Parathyroid adenoma (tissue), 2 donors: Measurements from ENCODE around the gene COMMD1.
"Not testable (repeated sequence)": the region's sequence is repeated elsewhere in the genome, so short reads cannot be mapped to it uniquely, and the experiment has no call there.

Source experiments
- H2AFZ ChIP-seq: fragments of 300-600 bp; sonication (generic); one replicate; pipeline ENCODE4 v1.7.0; 2017; ENCODE audit warnings: antibody characterized with exemption, mild to moderate bottlenecking
- H3K27ac ChIP-seq: fragments of 300-600 bp; sonication (generic); one replicate; pipeline ENCODE4 v1.7.0; 2017
- H3K27me3 ChIP-seq: fragments of 300-600 bp; sonication (generic); one replicate; pipeline ENCODE4 v1.7.0; 2017; ENCODE audit warnings: low read length; ENCODE audit not compliant: control insufficient read depth, insufficient read depth
- H3K36me3 ChIP-seq: fragments of 300-600 bp; sonication (generic); one replicate; pipeline ENCODE4 v1.7.0; 2017; ENCODE audit warnings: low read length; ENCODE audit not compliant: control insufficient read depth, insufficient read depth
- H3K4me1 ChIP-seq: fragments of 300-600 bp; sonication (generic); one replicate; pipeline ENCODE4 v1.7.0; 2017; ENCODE audit warnings: control low read depth
- H3K4me2 ChIP-seq: fragments of 300-600 bp; sonication (generic); one replicate; pipeline ENCODE4 v1.7.0; 2017; ENCODE audit warnings: low read length
- H3K4me3 ChIP-seq: fragments of 300-600 bp; sonication (generic); one replicate; pipeline ENCODE4 v1.7.0; 2017; ENCODE audit warnings: low read depth, low read length
- H3K79me2 ChIP-seq: fragments of 300-600 bp; sonication (generic); one replicate; pipeline ENCODE4 v1.7.0; 2017; ENCODE audit warnings: control low read depth
- H3K9ac ChIP-seq: fragments of 300-600 bp; sonication (generic); one replicate; pipeline ENCODE4 v1.7.0; 2017; ENCODE audit warnings: mild to moderate bottlenecking
- H3K9me3 ChIP-seq: fragments of 300-600 bp; sonication (generic); one replicate; pipeline ENCODE4 v1.7.0; 2017; ENCODE audit warnings: low read length; ENCODE audit not compliant: control insufficient read depth
- TF ChIP-seq, protein P1 (sequence below): fragments of 300-600 bp; sonication (generic); IDR thresholded peaks from one replicate; pipeline ENCODE4 v1.7.0; 2017; ENCODE audit warnings: antibody characterized with exemption, mild to moderate bottlenecking
- donor health status: primary hyperparathyroidism.

COMMD1 gene

GRCh38 chr2:61951881-61952280 lies 46.4 kb downstream of the COMMD1 start:
- Histone ChIP-seq H3K4me2 (no peak overlapping the region), H3K27ac (no peak overlapping the region), H3K9ac (no peak overlapping the region), H2AFZ (no peak overlapping the region), H3K4me3 (no peak overlapping the region), H3K27me3 (no peaks in the 10 kb centered on the region), H3K36me3 (no peaks in the 10 kb centered on the region), H3K9me3 (no peaks in the 10 kb centered on the region), H3K79me2 (peaks cover 8% of the 10 kb centered on the region), H3K4me1 (no peaks in the 10 kb centered on the region)
- TF ChIP-seq, protein P1, sequence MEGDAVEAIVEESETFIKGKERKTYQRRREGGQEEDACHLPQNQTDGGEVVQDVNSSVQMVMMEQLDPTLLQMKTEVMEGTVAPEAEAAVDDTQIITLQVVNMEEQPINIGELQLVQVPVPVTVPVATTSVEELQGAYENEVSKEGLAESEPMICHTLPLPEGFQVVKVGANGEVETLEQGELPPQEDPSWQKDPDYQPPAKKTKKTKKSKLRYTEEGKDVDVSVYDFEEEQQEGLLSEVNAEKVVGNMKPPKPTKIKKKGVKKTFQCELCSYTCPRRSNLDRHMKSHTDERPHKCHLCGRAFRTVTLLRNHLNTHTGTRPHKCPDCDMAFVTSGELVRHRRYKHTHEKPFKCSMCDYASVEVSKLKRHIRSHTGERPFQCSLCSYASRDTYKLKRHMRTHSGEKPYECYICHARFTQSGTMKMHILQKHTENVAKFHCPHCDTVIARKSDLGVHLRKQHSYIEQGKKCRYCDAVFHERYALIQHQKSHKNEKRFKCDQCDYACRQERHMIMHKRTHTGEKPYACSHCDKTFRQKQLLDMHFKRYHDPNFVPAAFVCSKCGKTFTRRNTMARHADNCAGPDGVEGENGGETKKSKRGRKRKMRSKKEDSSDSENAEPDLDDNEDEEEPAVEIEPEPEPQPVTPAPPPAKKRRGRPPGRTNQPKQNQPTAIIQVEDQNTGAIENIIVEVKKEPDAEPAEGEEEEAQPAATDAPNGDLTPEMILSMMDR, result no peak

DNA sequence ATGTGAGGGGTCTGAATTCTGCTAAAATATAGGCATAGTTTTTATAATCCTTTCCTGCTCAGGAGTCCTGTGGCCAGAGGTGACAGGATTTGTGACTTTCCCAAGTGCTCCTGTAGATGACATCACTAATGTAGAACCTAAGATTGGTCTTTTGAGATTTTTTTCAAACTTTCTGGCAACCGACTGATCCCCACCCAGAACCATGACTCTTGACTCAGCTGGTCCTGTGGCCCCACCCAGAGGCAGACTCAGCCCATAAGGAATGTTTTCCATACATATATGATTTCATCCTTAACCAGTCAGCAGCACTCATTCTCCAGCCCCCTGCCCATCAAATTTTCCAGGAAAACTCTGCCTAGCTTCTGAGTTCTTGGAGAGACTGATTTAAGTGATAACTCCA lies 46.8 kb downstream of the COMMD1 start:
- Histone ChIP-seq H2AFZ (no peak overlapping the region), H3K36me3 (no peaks in the 10 kb centered on the region), H3K9ac (no peak overlapping the region), H3K9me3 (no peaks in the 10 kb centered on the region), H3K27me3 (no peaks in the 10 kb centered on the region), H3K79me2 (peaks cover 8% of the 10 kb centered on the region), H3K4me2 (no peak overlapping the region), H3K4me3 (no peak overlapping the region), H3K4me1 (no peaks in the 10 kb centered on the region), H3K27ac (no peak overlapping the region)
- TF ChIP-seq, protein P1, result no peak

GRCh38 chr2:61954856-61955255 lies 49.4 kb downstream of the COMMD1 start:
- H3K4me1 ChIP-seq, H3K4me2 ChIP-seq, H3K9me3 ChIP-seq, H3K9ac ChIP-seq, H3K4me3 ChIP-seq, H2AFZ ChIP-seq, H3K27ac ChIP-seq, H3K79me2 ChIP-seq, H3K36me3 ChIP-seq, H3K27me3 ChIP-seq: not testable (repeated sequence)

GRCh38 chr2:61959381-61960293 lies 54.2 kb downstream of the COMMD1 start:
- Histone ChIP-seq H3K36me3 (no peaks in the 10 kb centered on the region), H3K4me2 (no peak overlapping the region), H3K9me3 (no peaks in the 10 kb centered on the region), H3K27me3 (no peaks in the 10 kb centered on the region), H3K4me3 (no peak overlapping the region), H2AFZ (no peak overlapping the region), H3K27ac (no peak overlapping the region), H3K79me2 (no peaks in the 10 kb centered on the region), H3K9ac (no peak overlapping the region), H3K4me1 (no peaks in the 10 kb centered on the region)
- TF ChIP-seq, protein P1, result no peak

DNA sequence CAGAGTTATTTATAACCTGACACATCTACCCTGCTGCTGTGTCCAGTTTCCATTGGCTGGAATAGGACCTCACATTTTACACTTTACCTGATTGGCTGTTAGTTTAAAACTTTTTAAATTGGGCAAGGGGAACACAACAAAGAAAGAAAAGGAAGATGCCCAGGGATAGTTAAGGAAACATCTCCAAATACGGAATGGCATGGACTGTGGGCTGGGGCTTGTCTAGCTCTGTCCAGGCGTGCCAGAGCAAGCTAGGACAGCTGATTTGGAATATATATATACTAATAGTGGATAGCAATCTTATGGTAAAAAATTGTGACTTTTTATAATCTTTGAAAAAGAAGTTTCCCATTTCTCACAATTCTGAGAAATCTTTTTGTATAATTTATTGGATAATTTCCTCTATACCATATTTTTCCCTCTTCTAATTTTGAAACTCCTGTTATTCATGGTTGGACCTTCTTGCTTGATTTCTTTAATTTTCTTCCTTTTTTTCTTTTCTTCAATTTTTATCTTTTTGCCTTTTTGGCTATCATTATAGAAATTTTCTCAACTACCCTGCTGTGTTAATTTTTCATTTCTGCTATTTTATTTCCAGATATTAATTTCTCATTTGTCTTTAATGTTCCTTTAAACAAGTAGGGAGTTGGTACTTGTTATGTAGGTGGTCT lies 55.9 kb downstream of the COMMD1 start:
- no peaks in the 10 kb centered on the region for H3K36me3 ChIP-seq
- no peaks in the 10 kb centered on the region for H3K9me3 ChIP-seq
- H3K9ac ChIP-seq, result no peak overlapping the region
- no peaks in the 10 kb centered on the region for H3K79me2 ChIP-seq
- H3K4me2 ChIP-seq, result no peak overlapping the region
- H3K27me3 ChIP-seq, result no peaks in the 10 kb centered on the region
- no peak overlapping the region for H2AFZ ChIP-seq
- TF ChIP-seq, protein P1, result no peak
- no peak overlapping the region for H3K4me3 ChIP-seq
- no peak overlapping the region for H3K27ac ChIP-seq
- H3K4me1 ChIP-seq, result no peaks in the 10 kb centered on the region
